GM19239 (cell line): ENCODE results near the gene DCP1B.
A peak's percentile ranks its signal among the peaks of the same experiment; 100 is the strongest.

Source experiments
- DNase-seq: peaks from one replicate; pipeline ENCODE4 v3.0.0; 2011; ENCODE audit warnings: low spot score; ENCODE audit not compliant: insufficient read length
- FAIRE-seq: peaks from 2 replicates; lab custom pipeline; 2011; peaks lifted over from hg19 to GRCh38; lab: Jason Lieb, UNC

Gene DCP1B

DNA sequence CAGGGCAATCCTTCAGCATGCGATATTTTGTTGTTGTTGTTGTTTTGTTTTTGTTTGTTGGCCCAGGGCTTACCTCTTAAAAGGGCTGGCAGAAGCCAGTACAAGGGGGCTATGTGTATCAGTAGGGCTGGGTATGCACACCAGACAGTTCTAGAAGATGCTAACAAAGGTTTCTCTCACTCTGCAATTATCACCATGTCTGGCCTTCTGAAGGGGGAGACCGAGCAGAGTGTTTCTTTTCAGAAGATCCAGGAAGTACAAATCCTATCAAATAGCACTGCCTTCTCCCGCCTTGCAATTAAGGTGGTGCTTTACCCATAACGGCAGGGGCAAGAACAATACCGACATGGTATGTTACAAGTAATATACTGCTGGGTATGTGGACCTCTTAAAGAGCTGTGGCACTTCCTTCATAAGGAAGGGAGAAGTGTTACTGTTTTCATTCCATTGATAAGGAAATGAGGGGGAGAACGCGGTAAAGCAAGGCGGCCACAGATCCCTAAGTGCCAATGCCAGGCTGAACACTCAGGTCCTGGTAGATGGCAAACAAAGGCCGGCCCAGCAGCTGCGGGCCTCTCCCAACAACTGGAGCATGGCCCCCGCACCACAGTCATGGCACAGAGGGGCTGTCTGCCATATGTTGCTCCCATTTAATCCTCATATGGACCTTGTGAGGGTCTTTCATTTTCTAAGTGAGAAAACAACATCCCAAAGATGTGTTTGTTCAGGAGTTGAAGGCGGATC is 66.6 kb downstream of the DCP1B start:
- DNase-seq (no peak), FAIRE-seq (no peak)

DNA sequence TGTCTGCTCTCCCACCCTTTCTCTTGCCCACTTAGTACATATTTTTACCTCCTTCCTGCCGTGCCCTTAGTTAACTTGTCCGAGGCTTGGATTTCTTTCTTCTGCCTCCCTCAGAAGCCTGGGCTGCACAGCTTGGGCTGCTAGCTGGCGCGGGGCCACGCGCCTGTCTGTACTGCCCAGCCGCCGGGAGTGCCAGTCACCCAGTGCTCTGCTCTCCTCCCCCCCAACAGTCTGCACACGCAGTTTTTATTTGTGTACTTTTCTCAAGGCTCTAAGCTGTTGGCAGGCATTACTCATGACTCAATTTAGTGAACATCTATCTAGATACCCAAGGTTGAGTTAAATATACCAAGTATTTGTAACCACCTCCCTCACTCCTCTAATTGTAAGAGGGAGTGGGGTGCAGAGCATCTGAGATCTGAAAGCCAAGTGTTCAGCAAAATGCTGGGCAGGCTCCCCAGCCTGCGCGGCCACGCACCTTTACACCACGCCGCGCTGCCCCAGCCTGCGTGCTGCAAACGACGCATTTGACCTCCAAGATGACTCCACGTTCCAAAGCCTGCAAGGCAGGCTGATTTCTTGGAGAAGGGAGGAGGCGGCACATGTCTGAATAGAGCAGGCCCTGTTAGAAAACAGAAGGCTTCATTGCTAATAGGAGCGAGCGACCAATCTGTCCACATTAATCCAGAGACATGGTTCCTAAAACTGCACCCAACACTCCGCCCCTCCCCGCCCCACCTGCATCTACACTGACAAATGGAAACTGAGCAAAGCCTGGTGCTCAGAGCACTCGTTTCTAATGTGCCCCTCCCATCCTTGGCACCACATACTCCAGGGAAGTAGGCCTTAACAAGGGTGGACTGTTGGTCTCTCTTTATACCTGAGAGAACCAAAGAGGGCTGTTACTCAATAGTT is 67.6 kb downstream of the DCP1B start:
- FAIRE-seq (no peak), DNase-seq (no peak)

DNA sequence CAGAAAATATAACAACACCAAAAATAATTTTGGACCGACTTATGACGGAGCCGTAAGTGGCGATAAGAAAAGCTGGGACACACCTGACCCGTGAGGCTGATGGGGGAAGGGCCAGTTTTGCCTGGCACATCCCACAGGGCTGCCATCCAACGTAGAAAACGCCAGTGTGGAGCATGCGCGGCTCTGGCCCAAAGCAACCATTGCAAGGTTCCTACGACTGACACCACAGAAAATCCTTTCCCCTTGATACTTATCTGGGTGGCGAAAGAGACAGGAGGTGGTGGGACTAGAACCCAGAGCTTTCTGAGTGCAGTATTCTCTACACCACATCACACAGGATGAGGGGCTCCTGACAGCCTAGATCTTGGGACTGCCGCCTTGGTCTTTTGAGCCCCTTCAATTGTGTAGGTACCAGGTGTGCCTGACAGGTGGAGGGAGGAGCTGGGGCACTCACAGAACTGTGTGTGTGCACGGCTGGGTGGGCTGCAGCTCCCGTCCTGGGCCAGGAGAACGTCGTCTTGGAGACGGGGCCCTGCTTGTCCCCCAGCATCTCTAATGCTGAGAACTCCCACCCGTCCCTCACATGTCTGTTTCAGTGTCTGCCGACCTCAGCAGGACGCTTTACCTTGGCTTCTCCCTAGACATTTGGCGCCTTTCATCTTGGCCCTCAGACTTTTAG is 68.4 kb downstream of the DCP1B start:
- DNase-seq (no peak), FAIRE-seq (no peak)

DNA sequence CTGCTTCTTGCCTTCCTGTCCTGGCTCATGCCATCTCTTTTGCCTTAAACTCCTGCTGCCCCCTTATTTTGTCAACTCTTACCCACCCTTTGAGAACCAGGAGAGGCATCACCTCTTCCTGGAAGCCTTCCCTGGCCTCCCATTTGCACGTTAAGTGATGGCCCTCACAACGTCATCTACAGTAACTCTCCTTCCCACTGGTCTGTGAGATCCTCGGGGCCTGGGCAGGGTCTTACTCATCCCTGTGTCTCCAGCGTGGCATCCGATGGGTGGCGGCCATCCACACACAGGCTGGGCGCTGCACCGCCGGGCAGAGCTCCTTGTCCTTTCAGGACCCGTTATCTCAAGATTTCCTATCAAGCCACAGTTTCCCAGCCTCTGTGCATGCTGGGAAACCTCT is 69.0 kb downstream of the DCP1B start:
- DNase-seq: no peak
- FAIRE-seq: no peak

DNA sequence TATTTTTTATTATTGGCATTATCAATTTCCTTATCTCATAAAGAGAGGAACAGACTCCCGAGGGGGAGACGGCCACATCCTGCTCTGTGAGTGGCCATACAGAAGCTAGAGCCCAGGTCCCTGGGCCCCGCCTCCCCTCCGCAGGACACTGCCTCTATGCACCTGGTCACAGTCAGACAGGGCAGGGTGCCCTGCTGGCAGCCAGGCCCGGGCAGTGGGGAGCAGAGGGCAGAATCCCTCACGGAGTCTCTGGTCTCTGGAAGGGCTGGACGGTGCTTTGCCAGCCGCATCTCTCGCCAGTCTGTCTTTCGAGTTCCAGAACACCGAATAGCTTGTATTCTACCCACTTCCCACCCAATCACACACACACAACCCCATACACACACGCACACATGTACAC is 69.4 kb downstream of the DCP1B start:
- DNase-seq (no peak), FAIRE-seq (no peak)

DNA sequence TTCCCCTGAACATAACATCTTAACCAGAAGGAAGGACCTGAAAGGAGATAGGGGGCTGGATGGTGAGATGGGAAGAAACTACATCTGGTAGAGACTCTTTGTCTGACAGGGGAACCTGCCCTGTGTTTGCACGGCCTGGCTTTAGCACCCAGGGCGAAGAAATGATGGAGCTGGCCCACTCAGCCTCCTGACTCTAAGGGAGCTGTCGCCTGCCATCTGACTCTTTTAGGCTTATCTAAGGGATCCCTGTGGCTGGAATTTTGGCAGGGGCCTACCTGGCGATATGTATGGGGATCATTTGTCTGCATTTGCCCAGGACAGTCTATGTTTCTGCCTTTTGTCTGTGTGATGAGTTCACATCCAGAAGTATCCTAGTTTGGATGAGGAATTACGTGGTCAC is 70.2 kb downstream of the DCP1B start:
- DNase-seq (no peak), FAIRE-seq (peak; percentile 58)

DNA sequence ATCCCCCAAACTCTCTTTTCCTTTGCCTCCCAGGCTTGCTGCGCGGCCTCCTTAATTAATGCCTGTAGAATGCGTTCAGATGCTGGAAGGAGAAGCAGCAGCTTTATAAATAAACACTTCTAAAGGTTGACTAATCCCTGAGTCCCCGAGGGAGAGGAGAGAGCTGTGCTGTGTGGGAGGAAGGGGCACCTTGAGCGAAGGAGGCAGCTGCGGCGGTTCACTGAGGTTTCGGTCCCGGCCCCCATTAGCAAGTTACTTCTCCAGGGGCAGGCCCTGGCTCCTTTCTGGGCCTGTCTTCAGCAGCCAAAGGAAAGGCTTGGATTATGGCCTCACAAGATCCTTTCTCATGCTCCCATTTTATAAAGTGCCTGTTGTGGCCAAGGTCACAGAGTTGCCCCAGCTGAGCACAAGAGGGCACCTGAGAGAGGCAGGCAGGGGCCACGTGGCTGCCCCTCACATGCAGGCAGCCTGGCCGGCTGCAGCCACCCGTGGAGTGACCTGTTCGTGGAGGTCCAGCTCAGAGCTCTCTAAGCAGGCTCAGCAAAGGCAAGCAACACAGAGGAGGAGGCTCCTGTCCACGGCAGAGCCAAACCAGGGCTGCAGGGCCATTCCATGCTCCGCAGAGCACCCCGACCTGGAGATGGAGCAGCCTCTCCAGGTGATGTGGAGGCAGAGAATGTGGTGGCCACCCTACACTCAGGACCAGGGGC is 70.8 kb downstream of the DCP1B start:
- DNase-seq (no peak), FAIRE-seq (peak; percentile 73)

DNA sequence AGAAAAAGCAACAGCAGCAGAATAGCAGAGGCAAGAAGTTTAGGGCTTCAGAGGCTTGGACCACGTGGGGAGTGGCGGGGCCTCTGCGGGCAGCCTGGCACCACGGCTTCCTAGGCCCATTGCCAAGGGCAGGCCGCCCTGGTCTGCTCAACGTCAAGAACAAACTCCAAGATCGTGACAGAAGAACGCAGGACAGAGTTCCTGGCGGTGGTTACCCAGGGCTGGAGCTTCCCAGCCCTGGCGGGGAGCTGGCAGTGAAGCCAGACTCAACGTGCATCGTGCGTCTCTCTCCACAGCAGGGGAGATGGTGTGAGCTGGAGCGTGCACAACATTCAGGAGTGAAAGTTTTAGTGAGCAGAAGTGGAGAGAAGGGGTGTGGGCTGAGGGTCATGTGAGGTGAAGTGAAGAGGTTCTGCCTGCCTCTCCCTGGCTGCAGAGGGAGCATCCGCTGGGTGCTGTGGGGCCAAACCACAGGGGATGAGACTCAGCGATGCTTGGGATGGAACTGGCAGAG is 71.9 kb downstream of the DCP1B start:
- FAIRE-seq (peak; percentile 80), DNase-seq (no peak)

DNA sequence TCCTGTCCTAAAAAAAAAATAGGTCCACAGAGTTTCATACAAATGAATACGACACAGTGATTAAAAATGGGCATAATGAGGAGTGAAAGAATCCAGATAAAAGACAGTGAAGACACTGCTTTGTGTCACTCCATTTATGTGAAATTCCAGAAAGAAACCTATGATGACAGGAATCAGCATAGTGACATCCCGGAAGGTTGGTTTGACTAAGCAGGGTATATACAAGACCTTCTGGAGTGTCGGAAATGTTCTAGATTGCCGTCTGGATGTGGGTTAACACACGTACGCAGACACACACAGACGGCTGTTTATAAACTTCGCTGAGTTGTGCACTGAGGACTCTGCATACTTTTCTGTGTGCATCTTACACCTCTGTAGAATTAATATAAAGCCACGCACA is 72.6 kb downstream of the DCP1B start:
- DNase-seq: no peak
- FAIRE-seq: no peak

DNA sequence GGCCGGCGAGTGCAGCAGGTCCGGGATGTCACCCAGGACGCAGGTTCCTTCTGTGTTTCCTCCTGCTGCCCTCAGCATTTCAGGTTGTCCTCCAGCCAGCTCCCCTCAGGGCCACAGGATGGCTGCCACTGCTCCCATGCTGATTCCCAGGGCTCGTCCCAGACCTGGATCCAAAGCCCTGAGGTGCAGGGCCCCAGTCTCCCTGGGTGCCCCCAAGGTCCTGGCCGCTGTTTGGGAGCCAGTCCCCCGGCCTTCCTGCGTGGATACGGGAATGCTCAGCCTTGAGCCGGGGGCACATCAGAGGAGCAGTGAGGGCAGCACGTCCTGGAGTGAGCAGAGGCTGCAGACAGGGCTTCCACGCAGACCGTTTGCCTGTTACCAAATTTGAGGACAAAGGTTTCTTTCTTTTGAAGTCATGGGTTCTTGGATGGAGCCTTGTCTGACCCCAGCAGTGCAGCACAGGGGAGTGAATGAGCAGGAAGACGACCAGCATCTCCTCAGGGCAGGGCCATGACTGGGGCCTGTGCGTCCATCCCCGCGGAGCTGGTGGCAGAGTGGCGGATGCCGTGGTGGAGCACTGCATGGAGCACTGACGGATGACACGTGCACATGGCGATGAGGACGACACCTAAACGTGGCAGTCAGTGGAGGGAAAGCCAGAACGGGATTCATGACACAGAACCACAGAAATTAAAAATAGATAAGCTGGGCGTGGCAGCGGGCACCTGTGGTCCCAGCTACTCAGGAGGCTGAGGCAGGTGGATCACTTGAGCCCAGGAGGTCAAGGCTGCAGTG is 73.3 kb downstream of the DCP1B start:
- no peak for FAIRE-seq

DNA sequence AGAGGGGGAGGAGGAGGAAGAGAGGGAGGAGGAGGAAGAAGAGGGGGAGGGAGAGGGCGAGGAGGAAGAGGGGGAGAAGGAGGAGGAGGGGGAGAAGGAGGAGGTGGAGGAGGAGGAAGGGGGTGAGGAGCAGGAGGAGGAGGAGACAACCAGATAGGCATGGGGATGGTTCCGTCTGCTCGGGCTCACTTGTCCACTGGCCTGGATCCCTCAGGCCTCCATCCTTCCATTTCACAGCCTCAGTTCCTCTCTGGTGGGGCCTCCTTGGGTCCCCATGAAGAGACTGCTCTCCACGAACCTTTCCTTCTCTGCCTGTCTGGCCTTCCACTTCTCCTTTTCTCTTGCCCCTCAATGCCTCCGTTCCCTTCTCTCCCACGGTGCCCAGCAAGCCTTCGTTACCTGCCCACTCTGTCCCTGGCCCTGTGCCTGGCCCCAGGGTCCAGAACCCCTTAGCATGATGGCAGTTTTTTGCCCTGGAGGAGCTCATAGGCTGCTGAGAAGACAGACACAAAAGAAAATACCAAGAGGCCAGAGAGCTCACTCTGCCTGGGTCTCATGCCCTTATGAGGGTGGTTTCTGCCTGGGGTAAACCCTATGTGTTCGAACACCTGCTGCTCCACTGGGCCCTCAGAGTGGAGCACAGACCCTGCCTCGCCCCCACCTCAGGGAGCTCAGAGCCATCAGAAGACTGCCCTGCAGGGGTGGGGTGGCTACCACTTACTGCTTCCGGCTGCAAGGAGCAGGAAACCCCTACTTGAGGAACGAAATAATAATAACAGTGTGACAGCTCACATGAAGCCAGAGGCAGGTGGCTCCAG is 74.1 kb downstream of the DCP1B start:
- no peak for DNase-seq
- no peak for FAIRE-seq

More for the DNA sequence above, 73.3 kb downstream of the DCP1B start:
- no peak for DNase-seq

DNA sequence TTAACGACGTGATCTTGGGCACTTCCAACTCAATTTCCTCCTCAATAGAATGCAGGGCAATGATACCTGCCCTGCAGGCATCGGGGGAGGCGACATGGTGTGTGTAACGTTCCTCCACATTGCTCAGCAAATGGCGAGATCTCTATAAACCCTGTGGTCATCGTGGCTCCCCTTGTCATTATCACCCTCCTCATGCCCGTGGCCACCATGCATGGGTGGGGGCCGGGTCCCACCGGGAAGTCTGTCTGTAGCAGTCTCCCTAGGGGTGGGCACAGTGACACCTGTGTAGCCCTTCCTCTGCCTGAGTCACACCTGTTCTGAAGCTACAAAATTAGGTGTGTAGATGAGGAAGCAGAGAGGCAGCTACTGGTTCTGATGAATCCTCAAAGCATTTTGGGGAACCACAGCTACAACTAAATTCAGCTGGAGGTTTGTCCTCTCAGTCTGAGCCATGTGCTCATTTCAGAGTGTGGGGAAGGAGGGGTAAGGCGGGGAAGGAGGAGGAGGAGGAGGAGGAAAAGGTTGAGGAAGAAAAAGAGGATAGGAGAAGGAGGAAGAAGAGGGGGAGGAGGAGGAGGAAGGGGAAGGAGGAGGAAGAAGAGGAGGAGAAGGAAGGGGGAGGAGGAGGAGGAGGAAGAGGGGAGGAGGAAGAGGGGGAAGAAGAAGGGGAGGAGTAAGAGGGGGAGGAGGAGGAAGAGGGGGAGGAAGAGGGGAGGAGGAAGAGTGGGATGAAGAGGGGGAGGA is 74.8 kb downstream of the DCP1B start:
- no peak for DNase-seq
- no peak for FAIRE-seq

DNA sequence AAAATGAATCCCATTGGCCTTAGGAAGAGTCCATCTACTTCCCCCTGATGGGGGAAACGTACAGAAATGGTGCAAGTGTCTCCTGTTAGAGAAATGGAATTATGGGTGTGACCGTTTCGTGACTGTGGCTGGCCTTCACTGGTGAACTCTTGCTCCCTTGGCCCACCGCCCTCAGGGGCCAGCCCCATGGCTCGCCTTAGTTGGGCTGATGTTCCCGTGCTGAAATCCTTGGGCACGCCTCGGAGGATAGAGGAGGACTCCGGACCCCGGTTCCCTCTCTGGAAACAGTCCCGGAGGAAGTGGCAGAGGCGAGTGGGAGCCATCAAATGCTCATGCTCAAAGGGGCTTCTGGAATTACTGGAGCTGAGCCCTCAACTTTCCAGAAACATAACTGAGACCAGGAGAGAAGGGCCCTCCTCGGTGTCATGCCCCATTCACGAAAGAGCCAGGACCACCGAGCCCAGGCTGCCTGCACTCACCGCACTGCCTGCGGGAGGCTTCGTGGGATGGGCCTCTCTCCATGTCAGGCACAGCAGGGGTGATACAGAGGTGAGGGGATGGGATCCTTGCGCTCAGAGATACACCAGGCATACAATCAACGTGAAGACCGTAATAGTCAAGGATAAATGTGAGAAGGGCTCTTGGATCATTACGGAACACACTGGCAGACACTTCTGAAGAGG is 75.7 kb downstream of the DCP1B start:
- FAIRE-seq: no peak
- no peak for DNase-seq

DNA sequence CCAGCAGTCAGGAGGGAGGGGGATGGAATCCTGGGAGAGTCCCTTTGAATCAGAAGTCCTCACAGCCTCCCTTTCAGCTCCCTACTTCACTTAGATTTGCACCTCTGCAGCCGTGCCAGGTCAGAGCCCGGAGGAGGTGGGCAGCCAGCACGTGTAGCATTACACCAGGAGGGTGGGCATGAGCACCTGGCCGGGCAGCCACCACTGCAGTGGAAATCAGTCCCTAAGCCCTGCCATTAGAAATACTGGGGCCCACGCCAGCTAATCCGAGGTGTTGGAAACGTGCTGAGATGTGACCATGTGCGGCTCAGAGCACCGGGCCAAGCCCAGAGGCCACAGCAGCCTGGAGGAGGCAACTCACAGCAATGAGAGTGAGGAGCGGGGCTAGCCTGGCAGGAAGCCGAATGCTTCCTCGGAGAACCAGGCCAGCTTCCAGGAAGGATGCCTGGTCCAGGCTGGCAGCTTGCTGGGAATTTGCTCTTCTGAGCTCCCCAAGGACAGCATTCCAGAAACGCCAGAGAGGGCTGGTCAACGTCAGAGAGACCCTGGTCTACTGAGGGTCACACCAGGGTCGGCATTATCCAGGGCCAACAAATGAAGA is 76.4 kb downstream of the DCP1B start:
- DNase-seq (no peak), FAIRE-seq (no peak)

DNA sequence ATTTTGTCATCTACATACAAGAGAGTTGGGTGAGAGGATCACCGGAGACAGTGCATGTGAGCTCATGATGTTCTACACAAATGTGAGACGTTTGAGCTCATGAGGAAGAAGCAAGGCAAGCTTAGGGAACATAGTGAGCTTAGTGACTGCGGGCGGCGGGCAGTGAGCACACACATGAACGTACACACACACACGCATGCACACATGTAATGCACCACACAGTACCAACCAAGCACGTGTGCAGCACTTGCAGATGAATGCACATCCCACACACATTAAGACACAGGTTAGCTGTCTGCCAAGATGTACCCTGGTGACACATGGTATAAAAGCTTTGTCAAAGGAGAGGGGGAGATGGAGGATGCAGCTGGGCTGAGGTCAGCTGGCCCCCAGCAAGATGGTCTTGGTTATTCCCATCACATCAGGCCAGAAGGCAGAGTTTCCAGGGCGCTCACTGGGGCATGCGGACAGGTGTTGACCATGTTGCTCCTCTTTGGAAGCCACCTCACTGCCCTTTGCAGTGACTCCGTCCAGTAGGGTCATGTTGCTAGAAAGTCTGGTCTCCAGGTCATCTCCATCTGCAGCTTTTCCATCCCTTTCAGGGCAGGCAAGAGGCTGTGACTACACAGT is 77.1 kb downstream of the DCP1B start:
- DNase-seq (no peak), FAIRE-seq (no peak)

DNA sequence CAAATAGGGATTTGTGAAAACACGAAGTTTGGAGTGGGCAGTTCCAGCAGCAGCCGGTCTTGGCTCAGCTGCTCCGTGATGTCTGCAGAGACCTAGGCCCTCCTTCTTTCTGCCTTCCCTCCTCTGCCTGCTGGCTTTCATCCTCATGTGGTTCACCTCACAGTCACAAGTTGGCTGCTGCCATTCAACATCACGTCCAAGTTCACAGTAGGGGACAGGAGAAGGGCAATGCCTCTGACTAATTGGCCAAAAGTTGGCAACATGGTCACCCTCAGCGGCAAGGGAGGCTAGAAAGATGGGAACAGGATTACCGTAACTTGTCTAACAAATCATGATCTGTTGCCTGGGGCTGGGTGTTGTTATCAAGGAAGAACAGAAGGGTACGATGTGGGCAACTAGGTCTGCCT is 78.0 kb downstream of the DCP1B start:
- DNase-seq: no peak
- FAIRE-seq: no peak

DNA sequence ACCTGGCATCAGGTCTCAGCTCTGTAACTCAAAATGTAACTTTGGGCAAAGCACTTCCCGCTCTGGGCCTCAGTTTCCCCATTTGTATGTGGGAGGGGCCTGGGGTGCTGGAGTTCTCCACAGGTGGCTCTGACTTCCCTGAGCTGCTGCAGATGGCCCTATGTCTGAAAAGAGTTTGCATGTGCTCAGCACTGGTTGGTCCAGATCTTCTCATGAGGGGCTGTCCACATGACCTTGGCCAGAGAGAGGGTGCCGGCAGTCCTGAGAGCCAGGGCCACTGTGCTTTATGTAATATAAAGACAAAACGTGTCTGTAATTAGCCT is 78.6 kb downstream of the DCP1B start:
- DNase-seq: no peak
- FAIRE-seq: no peak
